Skeletal muscle satellite cell (primary cell): ENCODE data around the gene COL4A1.

Source experiments
- H3K27me3 ChIP-seq: 2 replicates; pipeline ENCODE4 v1.7.0; 2013; ENCODE audit warnings: low read length; ENCODE audit not compliant: control insufficient read depth, insufficient read depth
- H3K36me3 ChIP-seq: 2 replicates; pipeline ENCODE4 v1.7.0; 2013; ENCODE audit warnings: mild to moderate bottlenecking, control low read depth, low read length; ENCODE audit not compliant: insufficient read depth
- H3K4me1 ChIP-seq: 2 replicates; pipeline ENCODE4 v1.7.0; 2013; ENCODE audit warnings: low read length; ENCODE audit not compliant: control insufficient read depth, insufficient read depth
- H3K4me2 ChIP-seq: 2 replicates; pipeline ENCODE4 v1.7.0; 2013; ENCODE audit warnings: mild to moderate bottlenecking, low read length
- H3K4me3 ChIP-seq: 2 replicates; pipeline ENCODE4 v1.7.0; 2013; ENCODE audit warnings: low read length
- H3K9ac ChIP-seq: 2 replicates; pipeline ENCODE4 v1.7.0; 2013; ENCODE audit warnings: mild to moderate bottlenecking, low read depth, low read length, moderate library complexity
- H3K9me3 ChIP-seq: replicated peaks from 2 replicates; pipeline ENCODE4 v1.7.0; 2013; ENCODE audit warnings: mild to moderate bottlenecking, control low read depth, low read length

The COL4A1 gene

GRCh38 chr13:110246530-110246929 is 60.4 kb downstream of the COL4A1 start:
- Histone ChIP-seq H3K36me3 (peaks cover 6% of the 10 kb centered on the region), H3K4me3 (no peak overlapping the region), H3K9ac (peak overlapping the region; percentile 63), H3K9me3 (no peaks in the 10 kb centered on the region), H3K27me3 (no peaks in the 10 kb centered on the region), H3K4me2 (no peak overlapping the region), H3K4me1 (peaks cover 64% of the 10 kb centered on the region)

- Histone ChIP-seq H3K4me2 (no peak overlapping the region), H3K9ac (no peak overlapping the region), H3K4me1 (peaks cover 53% of the 10 kb centered on the region), H3K27me3 (no peaks in the 10 kb centered on the region), H3K4me3 (no peak overlapping the region), H3K9me3 (no peaks in the 10 kb centered on the region), H3K36me3 (peaks cover 7% of the 10 kb centered on the region)
These were observed 61.5 kb downstream of the COL4A1 start for GRCh38 chr13:110245416-110245899.

- Histone ChIP-seq H3K27me3 (no peaks in the 10 kb centered on the region), H3K9me3 (no peaks in the 10 kb centered on the region), H3K4me1 (peaks cover 48% of the 10 kb centered on the region), H3K36me3 (peaks cover 9% of the 10 kb centered on the region), H3K4me2 (no peak overlapping the region), H3K4me3 (no peak overlapping the region), H3K9ac (no peak overlapping the region)
These were observed 62.0 kb downstream of the COL4A1 start for GRCh38 chr13:110244976-110245375.

- H3K27me3 ChIP-seq, result no peaks in the 10 kb centered on the region
- H3K36me3 ChIP-seq, result peaks cover 9% of the 10 kb centered on the region
These were observed 62.7 kb downstream of the COL4A1 start for GRCh38 chr13:110244071-110244830.

GRCh38 chr13:110242615-110243014 is 64.3 kb downstream of the COL4A1 start:
- Histone ChIP-seq H3K27me3 (no peaks in the 10 kb centered on the region), H3K9ac (no peak overlapping the region), H3K36me3 (peaks cover 3% of the 10 kb centered on the region)

More at GRCh38 chr13:110244071-110244830, 62.7 kb downstream of the COL4A1 start:
- Histone ChIP-seq H3K4me1 (peaks cover 41% of the 10 kb centered on the region), H3K4me3 (no peak overlapping the region), H3K9me3 (no peaks in the 10 kb centered on the region), H3K4me2 (no peak overlapping the region), H3K9ac (no peak overlapping the region)

GRCh38 chr13:110240943-110241342 is 66.0 kb downstream of the COL4A1 start:
- Histone ChIP-seq H3K4me1 (peaks cover 14% of the 10 kb centered on the region), H3K4me3 (no peak overlapping the region), H3K4me2 (no peak overlapping the region), H3K36me3 (peaks cover 11% of the 10 kb centered on the region), H3K9ac (no peak overlapping the region), H3K9me3 (no peaks in the 10 kb centered on the region), H3K27me3 (no peaks in the 10 kb centered on the region)

More at GRCh38 chr13:110242615-110243014, 64.3 kb downstream of the COL4A1 start:
- Histone ChIP-seq H3K9me3 (no peaks in the 10 kb centered on the region), H3K4me2 (no peak overlapping the region), H3K4me1 (peaks cover 26% of the 10 kb centered on the region), H3K4me3 (no peak overlapping the region)

- Histone ChIP-seq H3K4me1 (peaks cover 11% of the 10 kb centered on the region), H3K9me3 (no peaks in the 10 kb centered on the region), H3K4me3 (no peak overlapping the region), H3K27me3 (no peaks in the 10 kb centered on the region), H3K4me2 (no peak overlapping the region), H3K9ac (no peak overlapping the region), H3K36me3 (peaks cover 11% of the 10 kb centered on the region)
These were observed 66.6 kb downstream of the COL4A1 start for GRCh38 chr13:110240352-110240751.

GRCh38 chr13:110239280-110240125 is 67.5 kb downstream of the COL4A1 start:
- H3K9ac ChIP-seq, result no peak overlapping the region
- no peaks in the 10 kb centered on the region for H3K9me3 ChIP-seq
- peaks cover 3% of the 10 kb centered on the region for H3K4me1 ChIP-seq
- H3K27me3 ChIP-seq, result no peaks in the 10 kb centered on the region
- no peak overlapping the region for H3K4me2 ChIP-seq
- H3K36me3 ChIP-seq, result peaks cover 11% of the 10 kb centered on the region
- H3K4me3 ChIP-seq, result no peak overlapping the region

GRCh38 chr13:110238818-110239195 is 68.2 kb downstream of the COL4A1 start:
- Histone ChIP-seq H3K27me3 (no peaks in the 10 kb centered on the region), H3K4me2 (no peak overlapping the region), H3K36me3 (peaks cover 11% of the 10 kb centered on the region), H3K4me3 (no peak overlapping the region), H3K4me1 (peaks cover 3% of the 10 kb centered on the region), H3K9me3 (no peaks in the 10 kb centered on the region), H3K9ac (no peak overlapping the region)

GRCh38 chr13:110237875-110238817 is 68.8 kb downstream of the COL4A1 start:
- no peak overlapping the region for H3K4me3 ChIP-seq
- peaks cover 10% of the 10 kb centered on the region for H3K4me1 ChIP-seq
- H3K27me3 ChIP-seq, result no peaks in the 10 kb centered on the region
- H3K4me2 ChIP-seq, result no peak overlapping the region
- no peaks in the 10 kb centered on the region for H3K9me3 ChIP-seq
- peaks cover 11% of the 10 kb centered on the region for H3K36me3 ChIP-seq
- no peak overlapping the region for H3K9ac ChIP-seq

- Histone ChIP-seq H3K9me3 (no peaks in the 10 kb centered on the region), H3K36me3 (peaks cover 11% of the 10 kb centered on the region), H3K4me2 (no peak overlapping the region), H3K9ac (no peak overlapping the region), H3K27me3 (no peaks in the 10 kb centered on the region), H3K4me1 (peaks cover 21% of the 10 kb centered on the region), H3K4me3 (no peak overlapping the region)
These were observed 70.1 kb downstream of the COL4A1 start for GRCh38 chr13:110236831-110237261.
